HepG2 (cell line): ENCODE measurements around the gene CMYA5. TPM values are rescaled to one million over a fixed set of nuclear protein-coding genes. Genes with fewer than 3 reads are reported as not detected.

Experiments
- ATAC-seq: fragments of 200-7000 bp; cut with Tn5 transposase; 3 replicates; pipeline ENCODE4 v1.9.1; 2020; ENCODE audit warnings: mild to moderate bottlenecking, moderate library complexity
- BruUV-seq: library from RNA; stranded (reverse); fragments of 400-500 nt; replicated peaks from 2 replicates; lab custom pipeline; 2021; lab: Mats Ljungman, UMichigan
- CTCF ChIA-PET: fragments of 300-600 bp; formaldehyde crosslinking; extraction: SDS; loops from one replicate; lab custom pipeline; 2021; ENCODE audit warnings: low total read pairs, inconsistent platforms, low intra/inter-chr PET ratio; lab: Yijun Ruan, JAX
- POLR2A ChIA-PET: fragments of 350-600 bp; sonication (Branson Sonifier 250); formaldehyde crosslinking; loops from one replicate; lab custom pipeline; 2020; ENCODE audit warnings: antibody characterized with exemption, inconsistent platforms; lab: Yijun Ruan, JAX
- DNase-seq: peaks from one replicate; pipeline ENCODE4 v3.0.0-alpha.2; 2015; ENCODE audit warnings: low spot score
- FAIRE-seq: peaks from 3 replicates; lab custom pipeline; 2011; peaks lifted over from hg19 to GRCh38; lab: Jason Lieb, UNC
- H2AFZ ChIP-seq: one replicate; pipeline ENCODE4 v1.6.1; 2011; ENCODE audit warnings: low read length, inconsistent platforms
- H3K27ac ChIP-seq: fragments of 300-600 bp; 3 replicates; pipeline ENCODE4 v1.8.0; 2011; ENCODE audit warnings: mixed run types, mild to moderate bottlenecking, mixed read lengths, low read length, inconsistent platforms; ENCODE audit not compliant: insufficient read depth; ENCODE audit errors: extremely low read length
- H3K27me3 ChIP-seq, 2 experiments: fragments of 200-600 bp in 1 of 2; 2 replicates in 1 of 2; 3 replicates in 1 of 2; pipeline versions ENCODE4 v1.6.0 to v1.8.0; 2011; ENCODE audit warnings: low read length in 2 of 2, mild to moderate bottlenecking in 2 of 2, moderate library complexity in 2 of 2, inconsistent platforms in 1 of 2; ENCODE audit not compliant: insufficient read depth in 2 of 2, control insufficient read depth in 1 of 2
- H3K36me3 ChIP-seq, 2 experiments: fragments of 200-600 bp in 1 of 2; replicated peaks in 1 of 2; 2 replicates in 1 of 2; 3 replicates in 1 of 2; pipeline versions ENCODE4 v1.5.1 to v1.8.0; 2011; ENCODE audit warnings: low read length in 2 of 2, inconsistent platforms in 1 of 2; ENCODE audit not compliant: insufficient read depth in 2 of 2, control insufficient read depth in 1 of 2
- H3K4me1 ChIP-seq: 2 replicates; pipeline ENCODE4 v1.5.1; 2012; ENCODE audit warnings: low read length, inconsistent platforms; ENCODE audit not compliant: insufficient read depth
- H3K4me2 ChIP-seq: 2 replicates; pipeline ENCODE4 v1.6.0; 2011; ENCODE audit warnings: low read depth, low read length, inconsistent platforms
- H3K4me3 ChIP-seq, 3 experiments: fragments of 200-600 bp in 1 of 3; sonication (generic), shearing (Covaris generic) in 1 of 3; replicated peaks in 1 of 3; 2 replicates each; pipeline ENCODE4 v1.5.1; 2011 to 2016; ENCODE audit warnings: low read length in 3 of 3, inconsistent platforms in 2 of 3, low read depth in 2 of 3, mild to moderate bottlenecking in 2 of 3, control low read depth in 1 of 3, mixed read lengths in 1 of 3; ENCODE audit not compliant: insufficient read depth in 1 of 3
- H3K79me2 ChIP-seq: one replicate; pipeline ENCODE4 v1.6.1; 2011; ENCODE audit warnings: low read length, inconsistent platforms; ENCODE audit not compliant: insufficient read depth
- H3K9ac ChIP-seq: 2 replicates; pipeline ENCODE4 v1.6.0; 2011; ENCODE audit warnings: mild to moderate bottlenecking, low read depth, low read length, inconsistent platforms; ENCODE audit not compliant: insufficient read depth
- H3K9me3 ChIP-seq: 2 replicates; pipeline ENCODE4 v1.5.1; 2012; ENCODE audit warnings: mild to moderate bottlenecking, low read length
- H4K20me1 ChIP-seq: 2 replicates; pipeline ENCODE4 v1.6.0; 2011; ENCODE audit warnings: inconsistent platforms, mild to moderate bottlenecking, low read length, moderate library complexity; ENCODE audit not compliant: insufficient read depth
- ATF7-NPFF ChIP-seq: sonication (generic); formaldehyde crosslinking; IDR thresholded peaks from 2 replicates; pipeline ENCODE4 v1.8.1; 2023; ENCODE audit warnings: mild to moderate bottlenecking, low read depth, missing genetic modification reagents, moderate library complexity
- HIVEP1 ChIP-seq: sonication (generic); formaldehyde crosslinking; IDR thresholded peaks from 2 replicates; pipeline ENCODE4 v1.4.0; 2020; ENCODE audit warnings: mild to moderate bottlenecking, missing genetic modification reagents
- MYNN ChIP-seq: sonication (generic); formaldehyde crosslinking; IDR thresholded peaks from 2 replicates; pipeline ENCODE4 v1.4.0; 2020; ENCODE audit warnings: mild to moderate bottlenecking, low read depth, missing genetic modification reagents
- RNF2 ChIP-seq: fragments of 450-650 bp; conservative IDR thresholded peaks from 2 replicates; pipeline ENCODE4 v1.6.1; 2016; ENCODE audit warnings: low read depth
- TAF15 ChIP-seq: fragments of 200-400 bp; formaldehyde crosslinking; IDR thresholded peaks from one replicate; pipeline ENCODE4 v1.6.1; 2018; ENCODE audit warnings: mild to moderate bottlenecking, low read depth, low read length; ENCODE audit not compliant: poor library complexity, severe bottlenecking
- ZNF501 ChIP-seq: sonication (generic); formaldehyde crosslinking; IDR thresholded peaks from 2 replicates; pipeline ENCODE4 v1.5.1; 2020; ENCODE audit warnings: mild to moderate bottlenecking, moderate library complexity, missing genetic modification reagents
- ZNF558 ChIP-seq: sonication (generic); formaldehyde crosslinking; IDR thresholded peaks from 2 replicates; pipeline ENCODE4 v1.9.0; 2022; ENCODE audit warnings: mild to moderate bottlenecking, missing genetic modification reagents, borderline replicate concordance
- ZNF619 ChIP-seq: sonication (generic); formaldehyde crosslinking; IDR thresholded peaks from 2 replicates; pipeline ENCODE4 v1.4.0; 2020; ENCODE audit warnings: mild to moderate bottlenecking, missing genetic modification reagents
- ZNF678 ChIP-seq: sonication (generic); formaldehyde crosslinking; IDR thresholded peaks from 2 replicates; pipeline ENCODE4 v1.4.0; 2020; ENCODE audit warnings: mild to moderate bottlenecking, missing genetic modification reagents
- WGBS: methylation state at CpG from one replicate; pipeline ENCODE4 v1.1.6; 2017; ENCODE audit warnings: low lambda C conversion rate; 5-methylcytosine and 5-hydroxymethylcytosine counted together
- in situ Hi-C: cut with HindIII; loops from 2 replicates; pipeline ENCODE4 v1.10.0; 2017; ENCODE audit warnings: low pct_unique_long_range_greater_than_20kb; ENCODE audit not compliant: extremely low pct_ligation_motif_present
- intact Hi-C: fragments of 100-400 bp; cut with micrococcal nuclease; formaldehyde crosslinking; loops from one replicate; pipeline ENCODE4 v1.10.0; 2022; ENCODE audit not compliant: unreplicated experiment
- polyA plus RNA-seq, 8 experiments: library from polyadenylated mRNA; depleted of rRNA in 3 of 8; stranded (reverse) in 7 of 8; unstranded in 1 of 8; fragments of >200 nt; fragmentation: Illumina TruSeq in 4 of 8; extraction: Trizol in 4 of 8; gene quantifications; 2 replicates each; pipeline versions ENCODE4 v1.2.1 to v1.2.3, GENCODE V29; 2011 to 2016; ENCODE audit warnings: low read depth in 4 of 8, missing spikeins in 1 of 8, mixed read lengths in 1 of 8; ENCODE audit not compliant: insufficient read depth in 1 of 8
- total RNA-seq, 5 experiments: library from RNA; depleted of rRNA; stranded (reverse); fragments of >200 nt; fragmentation: Illumina TruSeq; extraction: Trizol; gene quantifications; 2 replicates each; pipeline ENCODE4 v1.2.3, GENCODE V29; 2016; ENCODE audit warnings: low read depth in 1 of 5
- TF ChIP-seq, protein P1 (sequence below): sonication (generic); formaldehyde crosslinking; IDR thresholded peaks from 2 replicates; pipeline ENCODE4 v1.4.0; 2020; ENCODE audit warnings: missing genetic modification reagents

CMYA5 gene
- total and polyA plus RNA-seq, 2 of the 13 experiments (the other 11 are each of a cell fraction or from before 2014, with no cell fraction given): 0.13 to 0.51 TPM

DNA sequence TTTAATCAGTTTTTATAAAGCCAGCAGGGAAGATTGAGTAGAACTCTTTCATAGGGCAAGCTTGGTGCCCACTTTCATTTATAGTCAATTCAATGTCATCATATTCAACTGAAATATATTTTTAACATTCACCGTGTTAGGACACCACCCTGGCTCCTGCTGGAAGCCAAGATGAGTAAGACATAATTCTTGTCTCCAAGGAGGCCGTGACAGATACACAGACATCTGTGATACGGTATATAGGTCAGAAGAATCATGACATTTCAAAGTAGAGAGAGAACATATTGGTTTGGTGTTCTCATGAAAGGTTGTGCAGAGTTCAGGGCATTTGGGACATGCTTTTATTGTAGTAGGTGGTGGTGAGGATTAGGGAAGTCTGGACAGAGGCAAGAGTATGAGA, 120.1 kb downstream of the CMYA5 start (continued):
- no peak for TF ChIP-seq MYNN (CRISPR knock-in tag)
- no peak for TF ChIP-seq HIVEP1
- TF ChIP-seq, protein P1, sequence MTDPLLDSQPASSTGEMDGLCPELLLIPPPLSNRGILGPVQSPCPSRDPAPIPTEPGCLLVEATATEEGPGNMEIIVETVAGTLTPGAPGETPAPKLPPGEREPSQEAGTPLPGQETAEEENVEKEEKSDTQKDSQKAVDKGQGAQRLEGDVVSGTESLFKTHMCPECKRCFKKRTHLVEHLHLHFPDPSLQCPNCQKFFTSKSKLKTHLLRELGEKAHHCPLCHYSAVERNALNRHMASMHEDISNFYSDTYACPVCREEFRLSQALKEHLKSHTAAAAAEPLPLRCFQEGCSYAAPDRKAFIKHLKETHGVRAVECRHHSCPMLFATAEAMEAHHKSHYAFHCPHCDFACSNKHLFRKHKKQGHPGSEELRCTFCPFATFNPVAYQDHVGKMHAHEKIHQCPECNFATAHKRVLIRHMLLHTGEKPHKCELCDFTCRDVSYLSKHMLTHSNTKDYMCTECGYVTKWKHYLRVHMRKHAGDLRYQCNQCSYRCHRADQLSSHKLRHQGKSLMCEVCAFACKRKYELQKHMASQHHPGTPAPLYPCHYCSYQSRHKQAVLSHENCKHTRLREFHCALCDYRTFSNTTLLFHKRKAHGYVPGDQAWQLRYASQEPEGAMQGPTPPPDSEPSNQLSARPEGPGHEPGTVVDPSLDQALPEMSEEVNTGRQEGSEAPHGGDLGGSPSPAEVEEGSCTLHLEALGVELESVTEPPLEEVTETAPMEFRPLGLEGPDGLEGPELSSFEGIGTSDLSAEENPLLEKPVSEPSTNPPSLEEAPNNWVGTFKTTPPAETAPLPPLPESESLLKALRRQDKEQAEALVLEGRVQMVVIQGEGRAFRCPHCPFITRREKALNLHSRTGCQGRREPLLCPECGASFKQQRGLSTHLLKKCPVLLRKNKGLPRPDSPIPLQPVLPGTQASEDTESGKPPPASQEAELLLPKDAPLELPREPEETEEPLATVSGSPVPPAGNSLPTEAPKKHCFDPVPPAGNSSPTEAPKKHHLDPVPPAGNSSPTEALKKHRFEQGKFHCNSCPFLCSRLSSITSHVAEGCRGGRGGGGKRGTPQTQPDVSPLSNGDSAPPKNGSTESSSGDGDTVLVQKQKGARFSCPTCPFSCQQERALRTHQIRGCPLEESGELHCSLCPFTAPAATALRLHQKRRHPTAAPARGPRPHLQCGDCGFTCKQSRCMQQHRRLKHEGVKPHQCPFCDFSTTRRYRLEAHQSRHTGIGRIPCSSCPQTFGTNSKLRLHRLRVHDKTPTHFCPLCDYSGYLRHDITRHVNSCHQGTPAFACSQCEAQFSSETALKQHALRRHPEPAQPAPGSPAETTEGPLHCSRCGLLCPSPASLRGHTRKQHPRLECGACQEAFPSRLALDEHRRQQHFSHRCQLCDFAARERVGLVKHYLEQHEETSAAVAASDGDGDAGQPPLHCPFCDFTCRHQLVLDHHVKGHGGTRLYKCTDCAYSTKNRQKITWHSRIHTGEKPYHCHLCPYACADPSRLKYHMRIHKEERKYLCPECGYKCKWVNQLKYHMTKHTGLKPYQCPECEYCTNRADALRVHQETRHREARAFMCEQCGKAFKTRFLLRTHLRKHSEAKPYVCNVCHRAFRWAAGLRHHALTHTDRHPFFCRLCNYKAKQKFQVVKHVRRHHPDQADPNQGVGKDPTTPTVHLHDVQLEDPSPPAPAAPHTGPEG (CRISPR knock-in tag): no peak
- TF ChIP-seq ATF7-NPFF: no peak
- TF ChIP-seq RNF2: no peak
- TF ChIP-seq ZNF558 (CRISPR knock-in tag): no peak

DNA sequence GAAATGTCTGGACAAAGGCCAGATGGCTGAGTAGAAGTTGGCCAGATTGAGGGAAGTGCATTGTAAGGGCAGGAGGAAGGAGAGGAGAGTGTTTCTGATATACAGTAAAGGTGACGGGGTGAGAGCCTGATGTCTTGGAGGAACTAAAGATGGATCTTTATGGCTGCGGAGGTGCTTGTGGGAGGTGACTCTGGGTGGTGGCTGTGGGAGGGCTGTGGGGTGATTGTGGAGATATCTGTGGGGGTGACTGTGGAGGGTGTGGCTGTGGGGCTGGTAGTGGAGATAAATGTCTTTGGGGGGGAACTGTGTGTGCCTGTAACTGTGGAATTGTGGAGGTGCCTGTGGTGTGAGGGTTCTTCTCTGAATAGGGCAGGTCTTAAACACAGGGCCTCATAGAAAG, 121.4 kb downstream of the CMYA5 start:
- Histone ChIP-seq H3K4me3 (no peak overlapping the region), H3K79me2 (no peaks in the 10 kb centered on the region), H3K27me3 (no peaks in the 10 kb centered on the region), H3K27ac (no peak overlapping the region), H3K36me3 (no peaks in the 10 kb centered on the region), H3K9me3 (no peaks in the 10 kb centered on the region), H2AFZ (no peak overlapping the region), H3K9ac (no peak overlapping the region), H3K4me2 (no peak overlapping the region), H4K20me1 (no peaks in the 10 kb centered on the region), H3K4me1 (no peaks in the 10 kb centered on the region)
- WGBS: 85% methylated on average over 2 of the region's 2 CpGs
- DNase-seq: no peak
- no peak for ATAC-seq
- TF ChIP-seq ZNF501: no peak
- no peak for TF ChIP-seq TAF15
- no peak for TF ChIP-seq ZNF678 (CRISPR knock-in tag)
- TF ChIP-seq ZNF619: no peak
- POLR2A ChIA-PET: no interaction called here
- CTCF ChIA-PET: no interaction called here
- intact Hi-C loops: no loop called here
- FAIRE-seq: no peak
- in situ Hi-C loops: no loop called here
- BruUV-seq: no TSS peak
